Measurements from ENCODE around the gene RSPRY1.
"Not testable (repeated sequence)": the region's sequence is repeated elsewhere in the genome, so short reads cannot be mapped to it uniquely, and the experiment has no call there.

Gene RSPRY1

DNA sequence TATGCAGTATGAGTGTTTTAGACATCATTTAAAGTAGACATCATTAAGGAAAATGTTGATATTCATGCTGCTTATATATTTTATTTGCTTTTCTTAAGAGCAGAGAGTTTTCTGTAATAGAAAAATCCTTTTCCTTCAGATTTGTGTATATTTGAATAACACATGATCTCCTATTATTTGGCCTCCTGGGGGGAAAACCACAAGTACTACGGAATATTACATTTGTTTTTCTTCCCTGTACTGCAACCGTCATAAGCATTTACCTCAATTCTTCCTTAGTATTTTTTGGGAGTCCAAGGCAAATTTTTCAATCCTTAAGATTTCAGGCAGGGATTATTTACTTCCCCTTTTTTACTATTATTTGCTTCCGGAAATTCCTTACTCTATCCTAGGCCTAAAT is 6.0 kb downstream of the RSPRY1 start:
- Histone ChIP-seq H3K9me3 (ENCODE audit: control insufficient read depth, low read length) (no peaks in the 10 kb centered on the region), H3K4me1 (ENCODE audit: control insufficient read depth, insufficient read depth, low read length) (peaks cover 24% of the 10 kb centered on the region)

DNA sequence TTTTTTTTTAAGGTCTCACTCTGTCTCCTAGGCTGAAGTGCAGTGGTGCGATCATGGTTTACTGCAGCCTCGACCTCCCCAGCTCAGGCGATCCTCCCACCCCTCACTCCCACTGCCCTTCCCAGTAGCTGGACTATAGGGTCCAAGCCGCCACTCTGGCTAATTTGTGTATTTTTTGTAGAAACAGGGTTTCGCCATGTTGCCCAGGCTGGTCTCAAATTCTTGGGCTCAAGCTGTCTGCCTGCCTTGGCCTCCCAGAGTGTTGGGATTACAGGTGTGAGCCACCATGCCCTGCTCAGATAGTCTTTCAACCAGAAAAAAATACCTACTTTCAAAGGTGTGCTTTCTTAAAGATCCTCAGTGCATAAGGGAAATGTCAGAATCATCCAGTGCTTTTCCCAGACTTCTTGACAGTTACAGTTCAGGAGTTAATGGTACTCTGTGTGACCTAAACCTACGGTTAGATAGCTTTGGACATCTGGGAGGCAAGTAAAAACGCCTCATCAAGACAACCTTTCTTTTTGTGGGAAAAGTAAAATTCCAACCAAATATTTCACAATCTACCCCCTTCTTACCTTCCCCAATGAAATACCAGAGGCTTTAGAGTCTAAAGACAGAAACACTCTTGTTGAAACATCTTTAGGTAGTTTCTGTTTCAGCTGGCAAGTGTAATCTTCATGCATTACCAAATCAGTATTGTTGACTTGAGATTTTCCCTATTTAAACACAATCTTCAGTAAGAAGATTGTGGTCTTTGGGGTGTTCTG is 6.8 kb downstream of the RSPRY1 start:
- no peaks in the 10 kb centered on the region for H3K9me3 ChIP-seq (ENCODE audit: control insufficient read depth, low read length)
- H3K4me1 ChIP-seq (ENCODE audit: control insufficient read depth, insufficient read depth, low read length) = peaks cover 25% of the 10 kb centered on the region
- H3K27me3 ChIP-seq (ENCODE audit: control insufficient read depth, insufficient read depth, low read length) = no peaks in the 10 kb centered on the region
- H3K36me3 ChIP-seq (ENCODE audit: control insufficient read depth, insufficient read depth, low read length) = no peaks in the 10 kb centered on the region
- H3K9ac ChIP-seq (ENCODE audit: low read length) = no peak overlapping the region
- no peak overlapping the region for H3K4me3 ChIP-seq (ENCODE audit: low read length)

More for the DNA sequence above, 6.0 kb downstream of the RSPRY1 start:
- no peaks in the 10 kb centered on the region for H3K27me3 ChIP-seq (ENCODE audit: control insufficient read depth, insufficient read depth, low read length)
- no peak overlapping the region for H3K9ac ChIP-seq (ENCODE audit: low read length)
- H3K36me3 ChIP-seq (ENCODE audit: control insufficient read depth, insufficient read depth, low read length) = no peaks in the 10 kb centered on the region
- H3K4me3 ChIP-seq (ENCODE audit: low read length) = no peak overlapping the region

DNA sequence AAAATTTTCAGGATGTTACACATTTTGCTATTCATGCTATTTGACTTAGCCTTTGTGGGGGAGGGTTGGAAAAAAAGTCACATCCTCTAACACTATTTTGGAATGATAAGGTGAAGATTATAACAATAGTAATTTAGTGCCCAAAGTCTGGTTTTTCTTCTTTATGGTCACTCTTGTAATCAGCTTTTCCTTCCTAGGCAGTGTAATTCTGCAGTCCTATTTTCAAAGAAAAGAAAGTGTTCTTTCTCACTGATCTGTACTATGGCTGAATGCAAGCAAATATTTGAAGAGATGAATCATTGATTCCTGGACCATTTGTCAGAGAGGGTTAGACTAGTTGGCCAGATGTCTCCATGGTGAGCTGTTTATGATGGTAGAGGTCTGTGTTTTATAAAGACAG is 8.4 kb downstream of the RSPRY1 start:
- Histone ChIP-seq H3K27me3 (ENCODE audit: control insufficient read depth, insufficient read depth, low read length) (no peaks in the 10 kb centered on the region), H3K9me3 (ENCODE audit: control insufficient read depth, low read length) (no peaks in the 10 kb centered on the region), H3K9ac (ENCODE audit: low read length) (peak overlapping the region; percentile 1), H3K36me3 (ENCODE audit: control insufficient read depth, insufficient read depth, low read length) (no peaks in the 10 kb centered on the region), H3K4me3 (ENCODE audit: low read length) (no peak overlapping the region), H3K4me1 (ENCODE audit: control insufficient read depth, insufficient read depth, low read length) (peaks cover 25% of the 10 kb centered on the region)

DNA sequence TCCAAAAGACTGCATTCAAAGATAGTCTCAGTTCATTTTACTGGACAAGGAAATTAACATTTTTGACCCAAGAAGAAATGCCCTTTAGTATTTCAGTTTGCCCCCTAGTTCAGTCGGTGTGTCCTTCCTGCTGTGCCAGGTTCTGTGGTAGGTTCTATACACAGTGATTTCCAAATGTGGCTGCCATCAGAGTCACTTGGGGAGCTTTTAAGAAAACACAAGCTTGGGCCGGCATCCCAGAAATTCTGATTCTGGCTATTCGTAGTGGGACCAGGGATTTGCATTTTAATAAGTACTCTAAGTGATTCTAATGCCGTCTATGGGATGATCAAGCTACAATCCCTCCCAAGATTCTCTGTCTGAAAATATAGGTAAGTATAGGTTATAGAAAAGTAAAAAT is 10.2 kb downstream of the RSPRY1 start:
- H3K4me1 ChIP-seq (ENCODE audit: control insufficient read depth, insufficient read depth, low read length) = peaks cover 25% of the 10 kb centered on the region
- no peak overlapping the region for H3K4me3 ChIP-seq (ENCODE audit: low read length)
- H3K9ac ChIP-seq (ENCODE audit: low read length) = no peak overlapping the region
- H3K9me3 ChIP-seq (ENCODE audit: control insufficient read depth, low read length) = no peaks in the 10 kb centered on the region
- no peaks in the 10 kb centered on the region for H3K36me3 ChIP-seq (ENCODE audit: control insufficient read depth, insufficient read depth, low read length)
- no peaks in the 10 kb centered on the region for H3K27me3 ChIP-seq (ENCODE audit: control insufficient read depth, insufficient read depth, low read length)

DNA sequence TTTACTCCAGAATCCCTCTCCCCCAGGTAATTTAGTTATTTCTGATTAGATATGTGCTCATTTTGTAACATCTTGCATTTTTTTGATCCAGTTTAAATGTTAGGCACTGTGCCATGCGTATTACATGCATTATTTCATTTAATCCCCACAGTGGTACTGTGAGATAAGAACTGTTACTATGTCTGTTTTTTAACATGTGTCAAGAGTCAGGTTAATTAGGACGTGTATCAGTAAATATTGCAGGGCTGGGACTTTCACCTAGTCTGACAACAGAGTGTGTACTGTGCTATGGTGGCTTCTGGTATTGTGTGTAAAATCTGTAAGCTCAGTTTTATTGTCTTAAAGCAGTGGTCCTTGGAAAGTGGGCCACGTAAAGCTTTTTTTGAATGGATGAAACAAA is 10.6 kb downstream of the RSPRY1 start:
- Histone ChIP-seq H3K4me1 (ENCODE audit: control insufficient read depth, insufficient read depth, low read length) (peaks cover 25% of the 10 kb centered on the region), H3K9me3 (ENCODE audit: control insufficient read depth, low read length) (no peaks in the 10 kb centered on the region), H3K27me3 (ENCODE audit: control insufficient read depth, insufficient read depth, low read length) (no peaks in the 10 kb centered on the region), H3K4me3 (ENCODE audit: low read length) (no peak overlapping the region), H3K9ac (ENCODE audit: low read length) (no peak overlapping the region), H3K36me3 (ENCODE audit: control insufficient read depth, insufficient read depth, low read length) (no peaks in the 10 kb centered on the region)

DNA sequence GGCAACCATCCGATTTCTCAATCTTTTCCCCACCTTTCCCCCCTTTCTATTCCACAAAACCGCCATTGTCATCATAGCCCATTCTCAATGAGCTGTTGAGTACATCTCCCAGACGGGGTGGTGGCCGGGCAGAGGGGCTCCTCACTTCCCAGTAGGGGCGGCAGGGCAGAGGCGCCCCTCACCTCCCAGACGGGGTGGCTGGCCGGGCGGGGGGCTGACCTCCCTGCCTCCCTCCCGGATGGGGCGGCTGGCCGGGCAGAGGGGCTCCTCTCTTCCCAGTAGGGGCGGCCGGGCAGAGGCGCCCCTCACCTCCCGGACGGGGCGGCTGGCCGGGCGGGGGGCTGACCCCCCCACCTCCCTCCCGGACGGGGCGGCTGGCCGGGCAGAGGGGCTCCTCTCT is 14.2 kb downstream of the RSPRY1 start:
- H3K4me1 ChIP-seq (ENCODE audit: control insufficient read depth, insufficient read depth, low read length); H3K9me3 ChIP-seq (ENCODE audit: control insufficient read depth, low read length): not testable (repeated sequence)

DNA sequence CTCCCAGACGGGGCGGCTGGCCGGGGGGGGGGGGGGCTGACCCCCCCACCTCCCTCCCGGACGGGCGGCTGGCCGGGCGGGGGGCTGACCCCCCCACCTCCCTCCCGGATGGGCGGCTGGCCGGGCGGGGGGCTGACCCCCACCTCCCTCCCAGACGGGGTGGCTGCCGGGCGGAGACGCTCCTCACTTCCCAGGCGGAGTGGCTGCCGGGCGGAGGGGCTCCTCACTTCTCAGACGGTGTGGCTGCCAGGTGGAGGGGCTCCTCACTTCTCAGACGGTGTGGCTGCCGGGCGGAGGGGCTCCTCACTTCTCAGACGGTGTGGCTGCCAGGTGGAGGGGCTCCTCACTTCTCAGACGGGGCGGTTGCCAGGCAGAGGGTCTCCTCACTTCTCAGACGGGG is 14.8 kb downstream of the RSPRY1 start:
- not testable (repeated sequence) for H3K4me1 ChIP-seq (ENCODE audit: control insufficient read depth, insufficient read depth, low read length); H3K9me3 ChIP-seq (ENCODE audit: control insufficient read depth, low read length); H3K27me3 ChIP-seq (ENCODE audit: control insufficient read depth, insufficient read depth, low read length); H3K36me3 ChIP-seq (ENCODE audit: control insufficient read depth, insufficient read depth, low read length); H3K4me3 ChIP-seq (ENCODE audit: low read length); H3K9ac ChIP-seq (ENCODE audit: low read length)

More for the DNA sequence above, 14.2 kb downstream of the RSPRY1 start:
- H3K27me3 ChIP-seq (ENCODE audit: control insufficient read depth, insufficient read depth, low read length); H3K9ac ChIP-seq (ENCODE audit: low read length); H3K4me3 ChIP-seq (ENCODE audit: low read length); H3K36me3 ChIP-seq (ENCODE audit: control insufficient read depth, insufficient read depth, low read length): not testable (repeated sequence)

DNA sequence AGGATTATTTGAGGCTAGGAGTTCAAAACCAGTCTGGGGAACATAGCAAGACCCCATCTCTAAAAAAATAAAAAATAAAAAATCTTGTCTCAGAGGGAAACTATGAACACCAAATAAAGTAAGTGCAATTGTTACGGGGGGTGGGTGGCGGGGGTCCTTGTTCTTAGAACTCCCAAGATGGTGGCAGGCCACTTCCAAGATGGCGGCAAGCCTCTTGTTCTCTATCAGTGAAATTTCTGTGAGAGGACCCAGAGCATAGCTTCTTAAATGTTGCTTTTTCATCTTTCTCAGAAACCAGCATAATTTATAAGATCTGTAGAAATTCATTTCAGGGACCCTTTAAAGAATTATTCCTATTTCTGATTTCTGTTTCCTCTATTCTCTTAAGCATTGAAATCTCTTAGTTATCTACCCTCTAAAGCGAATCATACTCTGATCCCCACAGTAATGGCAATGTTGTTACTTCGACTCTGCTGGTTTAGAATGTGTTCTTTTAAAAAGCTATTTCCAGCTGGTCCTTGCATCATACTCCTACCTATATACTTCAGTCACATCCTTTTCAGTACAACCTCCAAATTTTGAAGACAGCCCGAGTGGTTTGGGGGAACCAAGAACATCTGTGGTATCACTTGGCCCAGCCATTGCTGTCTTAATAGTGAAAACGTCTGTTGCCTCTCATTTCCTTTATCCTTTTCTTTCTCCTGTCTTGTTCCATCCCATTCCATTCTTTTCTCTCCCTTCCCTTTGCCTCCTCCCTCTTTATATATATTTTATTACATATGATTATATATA is 16.2 kb downstream of the RSPRY1 start:
- no peak overlapping the region for H3K4me3 ChIP-seq (ENCODE audit: low read length)
- H3K9ac ChIP-seq (ENCODE audit: low read length) = no peak overlapping the region
- H3K27me3 ChIP-seq (ENCODE audit: control insufficient read depth, insufficient read depth, low read length) = no peaks in the 10 kb centered on the region

DNA sequence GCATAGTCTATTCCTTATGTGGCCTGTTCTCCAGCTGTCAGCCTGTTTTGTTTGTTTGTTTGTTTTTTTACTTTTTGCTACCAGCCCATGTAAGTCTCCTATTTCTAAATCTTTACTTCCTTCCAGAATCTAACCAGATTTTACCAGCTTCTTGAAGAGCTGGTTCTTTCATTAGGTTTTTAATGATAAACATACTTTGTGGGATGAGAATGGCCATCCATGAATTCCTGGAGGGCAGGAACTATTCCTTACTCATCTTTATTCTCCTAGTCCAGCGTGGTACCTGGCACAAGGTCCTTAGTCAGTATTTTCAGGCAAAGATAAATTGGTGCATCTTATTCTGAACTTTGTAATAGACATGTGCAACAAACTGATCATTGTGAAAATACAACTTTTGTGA is 17.3 kb downstream of the RSPRY1 start:
- no peaks in the 10 kb centered on the region for H3K9me3 ChIP-seq (ENCODE audit: control insufficient read depth, low read length)
- no peak overlapping the region for H3K4me3 ChIP-seq (ENCODE audit: low read length)
- no peaks in the 10 kb centered on the region for H3K4me1 ChIP-seq (ENCODE audit: control insufficient read depth, insufficient read depth, low read length)
- H3K36me3 ChIP-seq (ENCODE audit: control insufficient read depth, insufficient read depth, low read length) = peaks cover 6% of the 10 kb centered on the region
- H3K27me3 ChIP-seq (ENCODE audit: control insufficient read depth, insufficient read depth, low read length) = no peaks in the 10 kb centered on the region
- H3K9ac ChIP-seq (ENCODE audit: low read length) = no peak overlapping the region

More for the DNA sequence above, 16.2 kb downstream of the RSPRY1 start:
- H3K4me1 ChIP-seq (ENCODE audit: control insufficient read depth, insufficient read depth, low read length) = peaks cover under 1% of the 10 kb centered on the region
- H3K9me3 ChIP-seq (ENCODE audit: control insufficient read depth, low read length) = no peaks in the 10 kb centered on the region
- peaks cover 3% of the 10 kb centered on the region for H3K36me3 ChIP-seq (ENCODE audit: control insufficient read depth, insufficient read depth, low read length)

DNA sequence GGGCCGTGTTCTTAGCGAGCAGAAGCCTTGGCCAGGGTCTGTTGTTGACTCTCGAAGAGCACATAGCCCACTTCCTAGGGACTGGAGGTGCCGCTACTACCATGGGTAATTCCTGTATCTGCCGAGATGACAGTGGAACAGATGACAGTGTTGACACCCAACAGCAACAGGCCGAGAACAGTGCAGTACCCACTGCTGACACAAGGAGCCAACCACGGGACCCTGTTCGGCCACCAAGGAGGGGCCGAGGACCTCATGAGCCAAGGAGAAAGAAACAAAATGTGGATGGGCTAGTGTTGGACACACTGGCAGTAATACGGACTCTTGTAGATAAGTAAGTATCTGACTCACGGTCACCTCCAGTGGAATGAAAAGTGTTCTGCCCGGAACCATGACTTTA is 18.5 kb downstream of the RSPRY1 start:
- H3K9me3 ChIP-seq (ENCODE audit: control insufficient read depth, low read length) = no peaks in the 10 kb centered on the region
- H3K4me1 ChIP-seq (ENCODE audit: control insufficient read depth, insufficient read depth, low read length) = no peaks in the 10 kb centered on the region
- H3K36me3 ChIP-seq (ENCODE audit: control insufficient read depth, insufficient read depth, low read length) = peaks cover 6% of the 10 kb centered on the region
- no peak overlapping the region for H3K4me3 ChIP-seq (ENCODE audit: low read length)
- no peaks in the 10 kb centered on the region for H3K27me3 ChIP-seq (ENCODE audit: control insufficient read depth, insufficient read depth, low read length)
- no peak overlapping the region for H3K9ac ChIP-seq (ENCODE audit: low read length)

DNA sequence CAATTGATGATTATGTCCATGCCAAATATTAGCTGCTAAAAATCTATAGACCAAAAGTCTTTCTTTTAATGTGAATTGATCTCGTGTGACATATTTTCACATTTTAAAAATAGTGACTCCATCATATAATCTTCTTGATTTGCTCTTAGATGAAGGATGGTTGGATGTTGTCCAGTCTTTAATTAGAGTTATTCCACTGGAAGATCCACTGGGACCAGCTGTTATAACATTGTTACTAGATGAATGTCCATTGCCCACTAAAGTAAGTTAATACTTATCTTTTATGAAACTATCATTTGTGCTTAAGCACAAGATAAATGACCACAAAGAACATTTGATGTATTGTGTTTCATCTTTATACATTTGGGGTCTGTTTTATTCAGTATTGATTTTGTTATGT is 22.8 kb downstream of the RSPRY1 start:
- no peaks in the 10 kb centered on the region for H3K4me1 ChIP-seq (ENCODE audit: control insufficient read depth, insufficient read depth, low read length)
- no peak overlapping the region for H3K4me3 ChIP-seq (ENCODE audit: low read length)
- no peak overlapping the region for H3K9ac ChIP-seq (ENCODE audit: low read length)
- peaks cover 10% of the 10 kb centered on the region for H3K36me3 ChIP-seq (ENCODE audit: control insufficient read depth, insufficient read depth, low read length)
- no peaks in the 10 kb centered on the region for H3K27me3 ChIP-seq (ENCODE audit: control insufficient read depth, insufficient read depth, low read length)
- H3K9me3 ChIP-seq (ENCODE audit: control insufficient read depth, low read length) = no peaks in the 10 kb centered on the region

DNA sequence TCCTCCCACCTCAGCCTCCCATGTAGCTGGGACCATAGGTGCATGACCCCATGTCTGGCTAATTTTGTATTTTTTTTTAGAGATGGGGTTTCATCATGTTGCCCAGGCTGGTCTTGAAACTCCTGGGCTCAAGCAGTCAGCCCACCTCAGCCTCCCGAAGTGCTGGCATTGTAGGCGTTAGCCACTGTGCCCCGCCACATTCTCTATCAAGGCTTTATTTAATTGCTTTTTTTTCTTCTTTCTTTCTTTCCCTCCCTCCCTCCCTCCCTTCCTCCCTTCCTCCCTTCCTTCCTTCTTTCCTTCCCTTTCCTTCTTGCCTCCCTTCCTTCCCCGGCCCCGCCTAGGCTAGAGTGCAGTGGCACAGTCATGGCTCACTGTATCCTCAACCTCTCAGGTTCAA is 23.7 kb downstream of the RSPRY1 start:
- H3K9me3 ChIP-seq (ENCODE audit: control insufficient read depth, low read length) = no peaks in the 10 kb centered on the region
- H3K4me1 ChIP-seq (ENCODE audit: control insufficient read depth, insufficient read depth, low read length) = no peaks in the 10 kb centered on the region
- peaks cover 15% of the 10 kb centered on the region for H3K36me3 ChIP-seq (ENCODE audit: control insufficient read depth, insufficient read depth, low read length)
- H3K9ac ChIP-seq (ENCODE audit: low read length) = no peak overlapping the region
- H3K27me3 ChIP-seq (ENCODE audit: control insufficient read depth, insufficient read depth, low read length) = no peaks in the 10 kb centered on the region
- no peak overlapping the region for H3K4me3 ChIP-seq (ENCODE audit: low read length)
